GM12891 (cell line): ENCODE data around the gene RAB8B.

Source experiments
- DNase-seq: peaks from one replicate; pipeline ENCODE4 v3.0.0; 2011; ENCODE audit warnings: low spot score; ENCODE audit not compliant: insufficient read length
- FAIRE-seq: peaks from 2 replicates; lab custom pipeline; 2011; peaks lifted over from hg19 to GRCh38; lab: Jason Lieb, UNC
- PAX5 ChIP-seq: IDR thresholded peaks from 2 replicates; pipeline ENCODE4 v1.6.1; 2011; ENCODE audit warnings: low read length, moderate library complexity, mild to moderate bottlenecking; ENCODE audit not compliant: insufficient read depth, severe bottlenecking
- POLR2A ChIP-seq: IDR thresholded peaks from 2 replicates; pipeline ENCODE4 v1.6.1; 2011; ENCODE audit warnings: low read depth, low read length, control low read depth
- POLR2AphosphoS5 ChIP-seq: IDR thresholded peaks from 2 replicates; pipeline ENCODE4 v1.6.1; 2011; ENCODE audit warnings: low read depth, low read length, control low read depth
- POU2F2 ChIP-seq: IDR thresholded peaks from 2 replicates; pipeline ENCODE4 v1.6.1; 2011; ENCODE audit warnings: low read depth, mild to moderate bottlenecking, control low read depth, low read length, moderate library complexity
- SPI1 ChIP-seq: IDR thresholded peaks from 2 replicates; pipeline ENCODE4 v1.6.1; 2011; ENCODE audit warnings: low read depth, low read length, control low read depth
- TAF1 ChIP-seq: IDR thresholded peaks from 2 replicates; pipeline ENCODE4 v1.6.1; 2011; ENCODE audit warnings: low read depth, low read length, control low read depth

The RAB8B gene

DNA sequence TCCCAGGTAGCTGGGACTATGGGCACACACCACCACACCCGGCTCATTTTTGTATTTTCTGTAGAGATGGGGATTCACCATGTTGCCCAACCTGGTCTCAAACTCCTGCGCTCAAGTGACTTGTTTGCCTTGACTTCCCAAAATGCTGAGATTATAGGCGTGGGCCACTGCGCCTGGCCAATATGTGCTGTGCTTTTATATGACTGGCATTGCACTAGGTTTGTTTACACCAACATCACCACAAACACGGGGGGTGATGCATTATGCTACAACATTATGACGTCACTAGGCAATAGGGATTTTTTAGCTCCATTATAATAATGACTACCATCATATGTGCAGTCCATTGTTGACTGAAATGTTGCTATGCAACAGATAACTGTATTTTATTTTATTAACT lies 94.9 kb downstream of the RAB8B start:
- TF ChIP-seq TAF1: no peak
- TF ChIP-seq PAX5: no peak
- no peak for TF ChIP-seq POLR2AphosphoS5
- TF ChIP-seq POLR2A: no peak
- no peak for TF ChIP-seq POU2F2
- TF ChIP-seq SPI1: no peak
- FAIRE-seq: peak; percentile 56
- no peak for DNase-seq

- no peak for DNase-seq
- TF ChIP-seq POLR2AphosphoS5 (no peak), POLR2A (no peak), TAF1 (no peak), PAX5 (no peak), SPI1 (no peak), POU2F2 (no peak)
- no peak for FAIRE-seq
These were observed 97.7 kb downstream of the RAB8B start for GRCh38 chr15:63287109-63287508.

GRCh38 chr15:63288342-63288741 lies 98.9 kb downstream of the RAB8B start:
- DNase-seq (no peak), FAIRE-seq (no peak)
- TF ChIP-seq POLR2A (no peak), POU2F2 (no peak), POLR2AphosphoS5 (no peak), SPI1 (no peak), PAX5 (no peak), TAF1 (no peak)

DNA sequence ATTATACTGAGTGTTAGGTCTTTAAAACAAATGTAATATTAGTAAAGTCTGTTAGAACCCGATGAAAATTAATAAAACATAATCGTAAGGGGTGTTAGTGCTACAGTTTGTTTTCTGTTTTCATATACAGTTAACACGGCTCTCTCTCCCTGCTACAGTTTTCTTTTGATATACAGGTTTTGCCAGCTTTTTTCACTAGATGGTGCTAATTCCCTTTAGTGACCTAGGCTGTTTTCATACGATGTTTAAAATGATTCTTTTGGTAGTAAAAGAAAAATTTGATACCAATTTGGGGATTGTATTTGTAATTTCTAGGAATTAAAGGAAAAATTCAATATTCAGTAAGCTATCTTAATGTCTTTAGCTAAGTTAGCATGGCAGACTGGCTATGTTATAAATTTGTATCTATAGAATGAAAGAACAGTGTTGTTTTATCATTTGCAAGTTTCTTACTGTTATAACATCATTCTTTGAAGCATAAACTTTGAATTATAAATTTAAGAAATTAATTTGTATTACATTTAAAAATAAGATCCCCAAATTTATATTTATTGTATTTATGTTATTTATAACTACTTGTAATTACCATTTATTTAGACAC lies 99.5 kb downstream of the RAB8B start:
- FAIRE-seq (peak; percentile 51), DNase-seq (no peak)
- TF ChIP-seq PAX5 (no peak), POLR2AphosphoS5 (no peak), SPI1 (no peak), POU2F2 (no peak), TAF1 (no peak), POLR2A (no peak)

GRCh38 chr15:63291507-63291906 lies 102.1 kb downstream of the RAB8B start:
- DNase-seq (no peak), FAIRE-seq (no peak)
- no peak for TF ChIP-seq SPI1
- no peak for TF ChIP-seq POLR2AphosphoS5
- no peak for TF ChIP-seq TAF1
- TF ChIP-seq PAX5: no peak
- TF ChIP-seq POLR2A: no peak
- TF ChIP-seq POU2F2: no peak

- no peak for DNase-seq
- no peak for FAIRE-seq
- no peak for TF ChIP-seq POLR2A
- TF ChIP-seq SPI1: no peak
- no peak for TF ChIP-seq PAX5
These were observed 102.8 kb downstream of the RAB8B start for GRCh38 chr15:63292241-63292640.

DNA sequence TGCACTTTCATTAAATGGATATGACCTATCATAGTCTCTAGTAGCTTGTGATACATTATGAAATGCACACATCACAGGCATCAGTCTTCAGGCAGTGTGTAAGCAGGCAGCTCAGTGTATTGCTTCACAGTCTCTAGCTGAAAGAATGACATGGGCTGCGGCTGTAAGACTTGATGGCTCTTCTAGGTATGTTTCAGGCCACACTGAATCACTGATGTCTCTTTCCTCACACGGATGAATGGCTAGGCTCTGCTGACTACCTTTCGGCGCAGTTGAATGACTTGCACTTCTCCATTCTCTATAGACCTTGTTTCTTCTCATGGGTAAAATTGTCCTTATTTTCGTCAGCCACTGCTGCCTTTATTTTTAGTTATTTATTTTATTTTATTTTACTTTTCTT lies 103.4 kb downstream of the RAB8B start:
- DNase-seq (no peak), FAIRE-seq (peak; percentile 66)
- TF ChIP-seq TAF1: no peak
- no peak for TF ChIP-seq POLR2A
- no peak for TF ChIP-seq POLR2AphosphoS5
- TF ChIP-seq PAX5: no peak
- TF ChIP-seq SPI1: peak; percentile 78

DNA sequence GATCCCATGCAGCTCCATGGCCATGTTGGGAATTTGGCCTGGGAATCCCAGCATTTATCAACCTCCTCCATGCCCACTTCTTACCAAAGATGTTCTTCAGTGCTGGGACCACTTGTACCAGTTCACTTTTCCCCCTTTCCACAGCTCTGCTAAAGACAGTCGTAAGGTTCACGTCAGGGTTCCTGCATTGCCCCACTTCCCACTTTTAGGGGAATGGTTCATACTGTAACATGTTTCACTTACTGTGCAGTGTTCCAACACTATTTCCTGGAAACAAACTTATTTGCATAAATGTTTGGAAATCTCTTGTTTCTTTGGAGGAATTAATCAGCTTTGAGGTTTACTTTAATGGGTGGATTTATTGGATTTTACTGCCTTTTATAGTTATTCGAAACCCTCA lies 105.0 kb downstream of the RAB8B start:
- TF ChIP-seq PAX5: no peak
- TF ChIP-seq SPI1: no peak
- no peak for TF ChIP-seq POLR2AphosphoS5
- no peak for TF ChIP-seq POU2F2
- no peak for TF ChIP-seq POLR2A
- no peak for TF ChIP-seq TAF1
- FAIRE-seq: no peak
- DNase-seq: no peak

GRCh38 chr15:63295341-63295740 lies 105.9 kb downstream of the RAB8B start:
- TF ChIP-seq POLR2A: no peak
- TF ChIP-seq SPI1: no peak
- no peak for TF ChIP-seq PAX5
- FAIRE-seq (peak; percentile 40), DNase-seq (no peak)

- FAIRE-seq (no peak), DNase-seq (no peak)
- TF ChIP-seq POLR2AphosphoS5 (no peak), POLR2A (no peak), TAF1 (no peak), SPI1 (no peak), POU2F2 (no peak), PAX5 (no peak)
These were observed 106.8 kb downstream of the RAB8B start for GRCh38 chr15:63296195-63296594.
